Stimulated activated CD8-positive, alpha-beta memory T cell treated with anti-CD3 and anti-CD28 coated beads, Interleukin-12 subunit alpha, Interleukin-12 subunit beta, amount 100 ng/mL, for 24 hours (primary cell): ENCODE measurements around the gene TGFBRAP1.
A peak's percentile ranks its signal among the peaks of the same experiment; 100 is the strongest.

Source experiments
- DNase-seq: peaks from one replicate; pipeline ENCODE4 v3.0.0-alpha.2; 2020; ENCODE audit errors: extremely low read depth

The TGFBRAP1 gene

DNA sequence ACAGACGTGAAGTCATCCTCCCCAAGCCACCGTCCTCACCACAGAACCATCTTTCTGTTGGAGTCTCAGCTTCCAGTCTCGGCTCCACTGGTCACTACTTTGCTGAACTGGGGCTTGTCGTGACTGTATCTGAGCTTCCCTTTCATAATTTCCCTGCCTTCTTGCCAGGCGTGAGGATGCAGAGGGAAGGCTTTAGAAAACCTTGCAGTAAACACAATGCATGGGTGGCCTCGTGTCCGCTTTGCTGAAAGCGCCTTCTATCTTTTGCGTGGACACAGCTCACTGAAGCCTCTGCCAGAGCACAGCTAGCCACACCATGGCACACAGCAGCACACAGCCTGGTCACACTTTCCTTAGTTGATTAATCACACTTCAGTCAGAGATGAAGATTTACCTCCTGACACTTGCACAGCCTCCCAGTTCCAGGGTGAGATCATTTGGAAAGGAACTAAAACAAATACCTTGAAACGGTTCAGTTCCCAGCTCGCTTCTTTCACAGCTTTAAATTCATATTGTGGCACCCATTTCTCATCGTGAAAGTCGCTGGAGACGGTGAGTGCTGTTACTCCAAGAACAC is 90.8 kb downstream of the TGFBRAP1 start:
- no peak for DNase-seq

DNA sequence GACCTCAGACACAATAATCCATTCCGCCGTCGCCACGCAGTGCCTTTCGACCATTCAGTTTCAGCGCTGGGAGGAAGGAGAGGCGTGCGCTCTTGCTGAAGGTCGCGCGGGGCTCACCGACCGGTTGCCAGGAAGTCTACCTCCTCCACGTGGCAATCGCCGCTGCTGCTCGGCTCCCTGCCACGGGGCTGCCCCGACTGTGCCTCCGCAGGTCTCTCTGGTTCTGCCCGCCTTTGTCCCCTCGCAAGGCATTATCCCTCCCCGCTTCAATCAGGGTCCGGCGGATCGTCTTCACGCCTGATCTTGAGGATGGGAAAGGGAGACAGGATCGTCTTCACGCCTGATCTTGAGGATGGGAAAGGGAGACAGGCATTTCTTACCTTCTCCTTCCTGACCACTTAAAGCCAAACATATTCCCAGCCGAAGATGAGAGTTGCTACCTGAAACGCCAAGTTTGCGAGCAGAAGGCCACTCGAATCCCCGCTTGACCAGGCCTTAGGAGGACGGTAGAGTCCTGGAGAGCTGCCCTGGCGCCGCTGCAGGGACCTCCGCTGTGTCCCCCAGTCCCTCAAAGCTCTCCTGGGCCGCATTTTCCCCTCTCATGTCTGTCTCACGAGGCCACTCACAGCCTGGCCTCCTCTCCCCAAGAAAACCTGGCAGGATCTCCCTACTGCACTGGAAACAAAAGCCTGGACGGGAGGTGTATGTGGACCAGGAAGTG is 92.3 kb downstream of the TGFBRAP1 start:
- DNase-seq, result no peak

DNA sequence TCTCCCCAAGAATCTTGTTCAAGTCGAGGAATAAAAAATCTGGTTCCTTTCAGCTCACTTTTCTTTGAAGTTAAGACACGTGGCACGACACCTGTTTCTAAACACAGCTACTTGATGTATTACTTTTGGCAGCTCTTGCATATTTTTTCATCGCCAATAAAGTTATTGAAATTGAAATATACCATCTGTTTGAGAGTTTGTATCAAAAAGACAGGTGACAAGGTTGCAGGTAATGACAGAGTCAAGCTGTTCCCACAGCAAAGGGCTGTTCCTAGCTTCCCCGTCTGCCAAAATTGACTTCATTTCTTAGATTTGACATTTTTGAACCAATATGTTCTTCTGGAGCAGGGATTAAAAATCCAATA is 93.5 kb downstream of the TGFBRAP1 start:
- DNase-seq, result no peak

DNA sequence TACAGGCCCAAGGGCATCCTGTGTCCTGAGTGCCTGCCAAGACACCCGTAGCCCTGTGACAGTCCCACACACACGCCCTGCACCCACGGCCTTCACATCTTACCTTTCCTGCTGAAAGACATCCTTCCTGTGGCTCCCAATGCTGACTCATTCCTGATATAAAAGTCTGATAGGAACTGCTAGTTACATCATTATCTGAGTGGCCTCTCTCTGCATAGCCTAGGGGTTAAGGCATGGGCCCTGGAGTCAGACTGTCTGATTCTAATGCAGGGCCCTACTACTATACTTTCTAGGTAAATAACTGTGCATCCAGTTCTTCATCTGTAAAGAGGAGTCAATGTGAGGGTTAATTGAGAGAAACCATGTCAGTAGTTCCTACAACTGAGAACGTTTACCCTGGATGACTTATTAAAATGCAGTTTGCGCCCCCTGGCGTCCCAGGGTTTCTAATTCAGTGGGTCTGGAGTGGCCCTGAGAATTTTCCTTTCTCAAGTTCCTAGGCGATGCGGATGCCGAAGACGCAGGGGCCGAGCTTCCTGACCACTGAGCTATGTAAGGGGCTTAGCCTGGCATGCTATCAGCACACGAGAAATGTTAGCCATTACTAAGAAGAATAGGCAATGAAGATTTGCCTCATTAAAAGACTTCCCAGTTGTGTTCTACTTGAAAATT is 94.0 kb downstream of the TGFBRAP1 start:
- peak; percentile 24 for DNase-seq

DNA sequence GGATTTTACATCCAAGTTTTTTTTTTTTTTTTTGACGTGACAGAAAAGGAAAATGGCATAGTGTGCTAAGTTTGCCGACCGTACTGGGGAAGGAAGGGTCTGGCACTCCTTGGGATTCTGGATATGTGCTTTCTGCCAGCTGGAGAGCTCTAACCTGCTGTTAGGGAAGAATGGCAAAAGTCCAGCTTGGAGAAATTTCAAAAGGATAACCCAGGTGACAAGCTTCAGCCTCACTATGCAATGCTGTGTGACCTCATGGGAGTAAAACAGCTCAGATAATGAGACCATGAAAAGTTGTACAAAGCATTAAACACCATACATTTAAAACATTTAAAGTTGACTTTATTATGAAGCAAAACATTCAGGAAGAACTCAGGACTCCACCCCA is 98.3 kb downstream of the TGFBRAP1 start:
- DNase-seq, result no peak

DNA sequence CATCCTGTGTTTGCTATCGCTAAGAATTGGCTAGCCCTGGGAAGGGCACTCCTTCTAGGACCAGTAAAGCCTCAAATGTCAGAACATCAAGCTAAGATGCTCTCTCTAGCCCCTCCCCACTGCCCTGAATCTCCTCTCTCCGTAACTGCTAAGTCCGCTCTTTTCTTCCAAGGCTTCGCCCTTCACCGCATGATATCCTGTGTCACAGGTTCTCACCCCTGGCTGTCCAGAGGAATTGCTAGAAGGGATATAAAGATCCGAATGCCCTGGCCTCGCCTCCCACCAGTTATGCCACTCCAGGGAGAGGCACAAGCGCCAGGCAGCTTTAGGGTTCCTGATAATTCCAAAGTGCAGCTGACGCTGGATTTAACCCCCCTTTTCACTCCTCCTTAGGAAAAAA is 105.1 kb downstream of the TGFBRAP1 start:
- DNase-seq, result no peak

DNA sequence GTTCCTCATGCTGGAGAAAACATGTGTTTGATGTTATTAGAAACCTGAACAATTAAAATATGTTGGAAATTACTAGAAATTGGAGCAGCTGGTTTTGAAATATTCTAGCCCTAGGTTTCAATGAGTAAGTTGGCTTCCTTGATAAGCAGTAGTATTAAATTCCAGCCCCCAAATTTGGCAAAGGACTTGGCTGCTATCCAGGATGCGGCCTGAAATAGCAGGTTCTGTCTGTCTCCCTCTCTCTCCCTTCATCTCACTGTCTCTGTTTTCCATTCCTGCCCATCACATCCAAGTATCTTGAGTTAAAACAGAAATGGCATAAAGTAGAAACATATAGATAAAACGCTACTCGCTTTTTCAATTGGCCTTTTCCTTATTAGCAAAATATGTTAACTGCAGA is 108.9 kb downstream of the TGFBRAP1 start:
- DNase-seq, result no peak

DNA sequence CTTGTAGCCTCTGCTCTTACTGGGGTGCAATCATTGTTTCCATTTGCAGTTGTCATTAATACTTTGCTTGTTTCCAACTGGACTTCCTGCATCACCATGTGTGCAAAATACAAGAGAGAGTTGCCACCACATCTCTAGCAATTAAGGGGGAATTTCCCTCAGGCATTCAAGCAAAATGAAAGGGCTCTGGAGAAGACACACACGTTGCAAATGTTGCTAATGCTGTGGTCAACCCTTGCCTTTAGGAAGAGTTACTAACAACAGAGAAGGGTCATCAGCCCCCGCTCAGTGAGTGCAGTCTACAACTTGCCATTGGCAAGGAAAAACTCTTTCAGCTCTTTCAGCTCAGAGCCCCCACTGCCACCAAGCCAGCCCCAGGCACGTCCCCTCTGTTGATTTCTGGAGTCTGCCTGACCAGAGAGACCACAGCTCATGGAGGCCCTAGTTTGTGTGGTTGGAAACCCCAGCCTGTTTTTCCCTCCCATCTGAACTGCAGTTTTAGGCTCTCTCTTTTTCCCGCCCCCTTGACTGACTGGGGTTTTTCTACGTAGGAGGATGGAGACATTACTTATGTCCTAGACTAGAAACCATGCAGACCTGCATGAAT is 113.8 kb downstream of the TGFBRAP1 start:
- DNase-seq, result no peak
